Naive thymus-derived CD4-positive, alpha-beta T cell (primary cell): ENCODE data around the gene MICAL3. TPM values are rescaled to one million over a fixed set of nuclear protein-coding genes. Genes with fewer than 3 reads are reported as not detected.

ENCODE experiments used
- ATAC-seq: fragments of 150-1000 bp; cut with Tn5 transposase; 2 replicates; pipeline ENCODE4 v1.10.0; 2021; ENCODE audit warnings: mild to moderate bottlenecking, moderate library complexity
- CTCF ChIA-PET: fragments of 350-600 bp; sonication (Branson Sonifier 250); formaldehyde crosslinking; loops from one replicate; lab custom pipeline; 2021; ENCODE audit warnings: antibody characterized with exemption; lab: Charles Lee
- POLR2A ChIA-PET: fragments of 350-600 bp; sonication (Branson Sonifier 250); formaldehyde crosslinking; loops from one replicate; lab custom pipeline; 2021; ENCODE audit warnings: antibody characterized with exemption, inconsistent platforms; lab: Charles Lee
- DNase-seq, 9 donors: peaks; one replicate each; pipeline versions ENCODE4 v3.0.0 to v3.0.0-alpha.2; 2020 to 2022; ENCODE audit warnings: mixed read lengths in 1 of 9
- H3K27ac ChIP-seq: one replicate; pipeline ENCODE4 v1.7.0; 2013; ENCODE audit warnings: mild to moderate bottlenecking, low read depth, low read length, moderate library complexity
- H3K27me3 ChIP-seq, 2 donors: one replicate each; pipeline ENCODE4 v1.7.0; 2013; ENCODE audit warnings: low read length in 2 of 2, mild to moderate bottlenecking in 2 of 2, moderate library complexity in 2 of 2; ENCODE audit not compliant: control insufficient read depth in 2 of 2, insufficient read depth in 2 of 2
- H3K36me3 ChIP-seq, 3 experiments: 1 replicate in 2 of 3; 2 replicates in 1 of 3; pipeline ENCODE4 v1.7.0; 2013; ENCODE audit warnings: low read length in 3 of 3, mild to moderate bottlenecking in 3 of 3, moderate library complexity in 1 of 3; ENCODE audit not compliant: insufficient read depth in 3 of 3, control insufficient read depth in 2 of 3
- H3K4me1 ChIP-seq, 2 donors: one replicate each; pipeline ENCODE4 v1.7.0; 2013; ENCODE audit warnings: low read length in 2 of 2, mild to moderate bottlenecking in 2 of 2, moderate library complexity in 1 of 2; ENCODE audit not compliant: control insufficient read depth in 2 of 2, insufficient read depth in 2 of 2
- H3K4me3 ChIP-seq: 2 replicates; pipeline ENCODE4 v1.7.0; 2013; ENCODE audit warnings: mild to moderate bottlenecking, low read length
- H3K9me3 ChIP-seq, 3 experiments: 1 replicate in 2 of 3; 2 replicates in 1 of 3; pipeline ENCODE4 v1.7.0; 2013; ENCODE audit warnings: low read length in 3 of 3; ENCODE audit not compliant: control insufficient read depth in 2 of 3
- H3K27ac Mint-ChIP-seq, 9 donors: one replicate each; pipeline ENCODE4 v1.8.0; 2020 to 2022; ENCODE audit warnings: mixed read lengths in 9 of 9, mild to moderate bottlenecking in 8 of 9, moderate library complexity in 5 of 9, inconsistent platforms in 2 of 9
- H3K27me3 Mint-ChIP-seq, 5 donors: one replicate each; pipeline ENCODE4 v1.8.0; 2021 to 2022; ENCODE audit warnings: mixed read lengths in 5 of 5, mild to moderate bottlenecking in 1 of 5
- H3K36me3 Mint-ChIP-seq, 5 donors: one replicate each; pipeline ENCODE4 v1.8.0; 2020 to 2022; ENCODE audit warnings: mixed read lengths in 5 of 5, mild to moderate bottlenecking in 3 of 5, inconsistent platforms in 1 of 5
- H3K4me1 Mint-ChIP-seq, 7 donors: one replicate each; pipeline ENCODE4 v1.8.0; 2020 to 2022; ENCODE audit warnings: mixed read lengths in 7 of 7, mild to moderate bottlenecking in 3 of 7, inconsistent platforms in 1 of 7
- H3K4me3 Mint-ChIP-seq, 10 donors: one replicate each; pipeline ENCODE4 v1.8.0; 2020 to 2022; ENCODE audit warnings: mild to moderate bottlenecking in 10 of 10, mixed read lengths in 10 of 10, moderate library complexity in 6 of 10, inconsistent platforms in 2 of 10
- H3K9me3 Mint-ChIP-seq, 11 donors: one replicate each; pipeline ENCODE4 v1.8.0; 2020 to 2022; ENCODE audit warnings: mixed read lengths in 11 of 11, mild to moderate bottlenecking in 4 of 11, inconsistent platforms in 1 of 11, moderate library complexity in 1 of 11
- intact Hi-C, 2 donors: fragments of 100-400 bp; cut with micrococcal nuclease; formaldehyde crosslinking; loops; one replicate each; pipeline ENCODE4 v1.15.1; 2023
- polyA plus RNA-seq, 2 donors: library from polyadenylated mRNA; unstranded; fragments of 300-500 nt; fragmentation: Illumina TruSeq; gene quantifications; one replicate each; pipeline ENCODE4 v1.2.3, GENCODE V29; 2021
- total RNA-seq, 6 experiments: library from RNA in 5 of 6; stranded (reverse) in 5 of 6; gene quantifications; 1 replicate in 5 of 6; 2 replicates in 1 of 6; pipeline ENCODE4 v1.2.3 and lab custom pipeline; 2021 to 2026

Gene MICAL3
- total and polyA plus RNA-seq, 7 experiments from 2014 or later: 0.28 to 43.9 (median 11.4) TPM

DNA sequence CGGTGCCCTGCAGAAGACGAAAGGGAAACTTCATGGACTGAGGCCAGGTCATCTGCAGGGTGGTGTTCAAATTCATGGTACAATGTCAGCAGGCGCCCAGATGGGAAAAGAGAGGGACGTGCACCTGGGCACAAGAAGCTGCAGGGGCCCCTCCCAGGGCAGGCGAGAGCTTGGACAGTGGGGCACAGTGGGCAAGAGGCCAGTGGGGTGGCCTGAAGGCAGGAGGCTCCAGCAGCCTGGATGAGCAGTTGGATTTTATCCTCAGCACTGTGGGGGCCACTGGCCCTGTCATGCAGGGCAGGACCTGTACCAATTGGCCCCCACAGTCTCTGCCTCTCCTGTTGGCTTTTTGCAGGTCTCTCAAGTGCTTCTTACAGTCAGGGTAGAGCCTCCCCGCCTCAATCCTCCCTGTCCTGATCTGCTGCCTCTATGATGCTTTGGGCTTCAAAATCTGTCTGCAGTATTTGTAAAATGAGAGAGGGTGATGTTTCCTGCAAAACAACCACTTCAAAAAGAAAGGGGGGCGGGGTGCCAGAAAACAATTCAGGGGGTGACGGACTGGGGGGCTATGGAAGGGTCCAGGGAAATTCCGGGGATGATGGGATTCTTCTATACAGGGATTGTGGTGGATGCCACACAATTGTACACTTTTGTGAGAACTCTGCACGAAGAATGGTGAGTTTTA lies 248.4 kb downstream of the MICAL3 start:
- CTCF ChIA-PET: interaction anchor here (2.2 kb wide), 1 partner anchor 10 kb away, joined by 13 read pairs; no protein-coding TSS in a partner anchor
- Histone ChIP-seq H3K27ac (peak overlapping the region; percentile 88), H3K9me3 (no peaks in the 10 kb centered on the region), H3K4me1 (peaks cover 63 to 81% of the 10 kb centered on the region in 2 donors), H3K27me3 (no peaks in the 10 kb centered on the region), H3K36me3 (no peaks in the 10 kb centered on the region), H3K4me3 (no peak overlapping the region)
- Mint-ChIP-seq H3K27me3 (peaks cover 0 to 4% (median 0%) of the 10 kb centered on the region in 5 donors), H3K4me1 (peaks cover 53 to 91% (median 72%) of the 10 kb centered on the region in 7 donors), H3K9me3 (peaks cover 0 to 2% (median 0%) of the 10 kb centered on the region in 11 donors), H3K4me3 (peak overlapping the region; percentile 68 to 97 (median 86)), H3K27ac (peak overlapping the region; percentile 87 to 99 (median 96)), H3K36me3 (peaks cover 0 to 16% (median 7%) of the 10 kb centered on the region in 5 donors)
- POLR2A ChIA-PET: interaction anchor here (0.7 to 1.0 kb wide), 2 partner anchors 11 to 47 kb away, joined by 3 to 5 read pairs; no protein-coding TSS in a partner anchor
- intact Hi-C loops: loop anchor here (1.0 to 5.0 kb wide), 5 partner anchors 33 to 619 kb away; partner anchors contain the start of genes BCL2L13 (in 2 of the 2), ATP6V1E1 (in 1 of the 2) and HDHD5 (in 1 of the 2)
- no peak for ATAC-seq
- DNase-seq: peak in 5 of 9 donors; percentile 45 to 53 (median 47)

DNA sequence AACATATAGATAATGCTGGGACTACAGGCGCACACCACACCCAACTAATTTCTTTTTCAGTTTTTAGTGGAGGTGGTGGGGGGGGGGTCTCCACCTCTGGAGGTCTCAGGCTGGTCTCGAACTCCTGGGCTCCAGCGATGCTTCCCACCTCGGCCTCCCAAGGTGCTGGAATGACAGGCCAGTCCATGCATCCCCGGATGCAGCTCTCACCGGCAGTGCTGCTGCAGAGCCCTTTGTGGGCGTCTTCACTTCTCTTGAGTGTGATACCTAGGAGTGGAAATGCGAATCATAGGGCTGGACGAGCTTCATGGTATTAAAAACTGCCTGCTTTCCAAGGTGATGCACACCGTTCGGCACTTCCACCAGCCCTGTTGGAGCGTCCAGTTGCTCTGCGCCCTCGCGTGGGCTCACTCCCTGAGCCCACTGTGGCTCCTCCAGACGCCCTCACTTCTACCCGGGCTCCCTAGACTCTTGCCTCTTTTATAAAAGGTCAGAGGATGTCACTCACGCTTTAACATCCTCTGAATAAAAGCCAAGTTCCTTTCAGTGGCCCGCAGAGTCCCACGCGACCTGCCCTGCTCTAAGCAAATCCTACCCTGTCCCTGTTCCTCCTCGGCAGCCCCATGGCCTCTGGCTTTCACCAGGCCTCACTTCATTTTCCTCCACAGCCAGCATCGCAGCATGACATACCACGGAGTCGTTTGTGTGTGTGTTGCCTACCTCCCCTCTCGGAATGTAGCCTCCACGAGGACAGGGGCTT lies 249.3 kb downstream of the MICAL3 start:
- Mint-ChIP-seq H3K27me3 (peaks cover 0 to 6% (median 0%) of the 10 kb centered on the region in 5 donors), H3K9me3 (peaks cover 0 to 2% (median 0%) of the 10 kb centered on the region in 11 donors), H3K4me1 (peaks cover 57 to 91% (median 70%) of the 10 kb centered on the region in 7 donors), H3K27ac (peak overlapping the region; percentile 87 to 99 (median 96)), H3K4me3 (peak overlapping the region; percentile 68 to 97 (median 86)), H3K36me3 (peaks cover 0 to 16% (median 7%) of the 10 kb centered on the region in 5 donors)
- DNase-seq (no peak), ATAC-seq (no peak)
- H3K27ac ChIP-seq: peak overlapping the region; percentile 88
- CTCF ChIA-PET: interaction anchor here (1.2 kb wide), 1 partner anchor 10 kb away, joined by 3 read pairs; no protein-coding TSS in a partner anchor
- H3K27me3 ChIP-seq: no peaks in the 10 kb centered on the region
- intact Hi-C loops: loop anchor here (1.0 to 5.0 kb wide), 4 partner anchors 136 to 688 kb away; partner anchors contain the start of genes BCL2L13 (in 1 of the 2) and HDHD5 (in 1 of the 2)
- POLR2A ChIA-PET: interaction anchor here (0.7 to 2.3 kb wide), 4 partner anchors 9 to 305 kb away, joined by 3 to 7 read pairs (median 3); partner anchors contain the start of gene BCL2L13
- no peaks in the 10 kb centered on the region for H3K9me3 ChIP-seq
- peaks cover 58 to 75% of the 10 kb centered on the region in 2 donors for H3K4me1 ChIP-seq
- H3K36me3 ChIP-seq: no peaks in the 10 kb centered on the region
- peak overlapping the region; percentile 54 for H3K4me3 ChIP-seq

DNA sequence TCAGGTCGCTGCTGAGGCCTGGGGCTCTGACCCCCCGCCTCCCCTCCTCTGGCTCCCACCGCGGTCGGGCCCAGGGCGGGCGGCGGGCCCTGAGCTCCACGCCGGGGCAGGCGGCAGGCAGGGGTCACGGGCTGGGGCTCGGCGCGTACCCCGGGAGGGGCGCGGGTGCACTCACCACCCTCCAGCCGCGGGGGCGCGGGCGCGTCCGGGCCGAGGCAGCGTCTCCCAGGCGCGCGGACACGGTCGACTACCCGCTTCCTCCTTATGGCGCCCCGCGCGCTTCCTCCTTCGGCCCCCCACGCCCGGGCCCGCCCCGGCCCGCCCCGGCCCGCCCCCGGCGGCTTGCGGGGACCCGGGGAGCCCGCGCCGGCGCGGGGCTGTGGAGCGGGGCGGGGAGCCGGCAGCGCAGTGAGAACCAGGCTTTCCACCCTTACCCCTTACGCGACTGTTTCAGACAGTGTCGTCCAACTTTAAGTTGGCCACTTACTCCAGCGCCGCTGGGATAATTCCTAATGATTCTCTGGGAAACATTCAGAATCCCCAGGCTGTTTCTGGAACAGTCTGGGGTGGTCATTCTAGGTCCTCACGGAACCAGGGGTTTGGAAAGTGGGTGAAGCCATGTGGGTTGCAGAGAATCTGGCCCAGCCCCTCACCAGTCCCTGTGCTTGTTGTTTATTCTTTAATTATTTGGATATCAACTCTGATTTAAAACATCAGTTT lies 250.0 kb downstream of the MICAL3 start, which contains the start of gene BID:
BID (minus strand) TSS at position 264 of the 720 bp plus-strand sequence. CDS start 24,353 bp downstream, outside the sequence.
- peak within 1 kb of the TSS; percentile 64 for H3K4me3 ChIP-seq
- H3K27me3 Mint-ChIP-seq: peaks cover 0 to 8% (median 0%) of the 10 kb centered on the region in 5 donors
- peak in 6 of 9 donors; percentile 25 to 58 (median 41) for DNase-seq
- H3K4me1 ChIP-seq: peaks cover 51 to 69% of the 10 kb centered on the region in 2 donors
- H3K36me3 ChIP-seq: no peaks in the 10 kb centered on the region
- intact Hi-C loops: loop anchor here (2.0 to 5.0 kb wide), 2 partner anchors 136 to 687 kb away; partner anchors contain the start of gene BCL2L13 (in 1 of the 2)
- H3K36me3 Mint-ChIP-seq: peaks cover 0 to 10% (median 4%) of the 10 kb centered on the region in 5 donors
- ATAC-seq: peak; percentile 55
- H3K27ac ChIP-seq: peak within 1 kb of the TSS; percentile 88
- H3K27ac Mint-ChIP-seq: peak within 1 kb of the TSS; percentile 87 to 99 (median 96)
- no peaks in the 10 kb centered on the region for H3K9me3 ChIP-seq
- peak within 1 kb of the TSS; percentile 76 to 97 (median 92) for H3K4me3 Mint-ChIP-seq
- ChIA-PET POLR2A (interaction anchor here (0.7 to 2.3 kb wide), 4 partner anchors 9 to 305 kb away, joined by 3 to 7 read pairs (median 3); partner anchors contain the start of gene BCL2L13), CTCF (interaction anchor here (1.2 to 2.4 kb wide), 3 partner anchors 11 to 32 kb away, joined by 3 to 12 read pairs (median 9); no protein-coding TSS in a partner anchor)
- peaks cover 54 to 87% (median 67%) of the 10 kb centered on the region in 7 donors for H3K4me1 Mint-ChIP-seq
- H3K27me3 ChIP-seq: no peaks in the 10 kb centered on the region
- no peaks in the 10 kb centered on the region for H3K9me3 Mint-ChIP-seq

DNA sequence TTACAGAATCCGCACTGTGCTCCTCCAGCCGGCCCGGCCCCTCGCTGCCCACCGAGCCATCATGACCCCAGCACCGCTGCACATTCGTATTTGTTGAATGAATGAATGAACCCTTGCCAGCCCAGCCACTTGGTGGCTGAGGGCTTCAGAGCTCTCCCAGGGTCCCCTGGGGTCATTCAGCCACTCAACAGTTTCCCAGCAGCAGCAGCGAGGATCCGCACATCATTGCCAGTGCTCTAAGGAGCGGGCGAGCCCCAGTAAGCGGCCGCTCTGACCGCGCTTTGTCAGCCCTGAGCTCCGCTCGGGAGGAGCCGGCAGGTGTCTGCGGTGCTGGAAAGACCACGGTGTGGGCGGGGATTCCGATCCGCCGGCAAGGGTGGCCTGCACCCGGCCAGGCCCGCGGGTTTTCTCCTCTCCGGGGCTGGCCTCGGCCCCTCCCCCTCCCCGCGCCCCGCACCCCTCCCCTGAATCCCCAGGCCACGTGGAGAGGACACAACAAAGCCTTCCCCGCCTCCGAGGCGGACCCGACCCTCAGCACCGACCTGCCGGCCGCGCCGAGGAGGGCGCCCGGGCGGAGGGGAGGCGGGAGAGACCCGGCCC lies 250.7 kb downstream of the MICAL3 start:
- H3K4me3 Mint-ChIP-seq: peak overlapping the region; percentile 76 to 95 (median 90)
- H3K27ac ChIP-seq: peak overlapping the region; percentile 69
- H3K9me3 Mint-ChIP-seq: no peaks in the 10 kb centered on the region
- H3K4me1 Mint-ChIP-seq: peaks cover 48 to 81% (median 61%) of the 10 kb centered on the region in 7 donors
- DNase-seq (peak in 5 of 9 donors; percentile 39 to 76 (median 41)), ATAC-seq (peak; percentile 40)
- H3K27me3 Mint-ChIP-seq: peaks cover 0 to 8% (median 0%) of the 10 kb centered on the region in 5 donors
- H3K36me3 Mint-ChIP-seq: peaks cover 0 to 7% (median 0%) of the 10 kb centered on the region in 5 donors
- CTCF ChIA-PET: interaction anchor here (2.4 kb wide), 2 partner anchors 12 to 31 kb away, joined by 9 to 12 read pairs; no protein-coding TSS in a partner anchor
- H3K4me3 ChIP-seq: peak overlapping the region; percentile 64
- H3K4me1 ChIP-seq: peaks cover 46 to 63% of the 10 kb centered on the region in 2 donors
- intact Hi-C loops: loop anchor here (2.0 to 5.0 kb wide), 2 partner anchors 135 to 686 kb away; partner anchors contain the start of gene BCL2L13 (in 1 of the 2)
- no peaks in the 10 kb centered on the region for H3K36me3 ChIP-seq
- H3K9me3 ChIP-seq: no peaks in the 10 kb centered on the region
- POLR2A ChIA-PET: interaction anchor here (1.1 to 2.3 kb wide), 3 partner anchors 9 to 135 kb away, joined by 3 to 7 read pairs (median 4); partner anchors contain the start of gene BCL2L13
- no peaks in the 10 kb centered on the region for H3K27me3 ChIP-seq
- peak overlapping the region in 8 of 9 donors; percentile 72 to 93 (median 82) for H3K27ac Mint-ChIP-seq

DNA sequence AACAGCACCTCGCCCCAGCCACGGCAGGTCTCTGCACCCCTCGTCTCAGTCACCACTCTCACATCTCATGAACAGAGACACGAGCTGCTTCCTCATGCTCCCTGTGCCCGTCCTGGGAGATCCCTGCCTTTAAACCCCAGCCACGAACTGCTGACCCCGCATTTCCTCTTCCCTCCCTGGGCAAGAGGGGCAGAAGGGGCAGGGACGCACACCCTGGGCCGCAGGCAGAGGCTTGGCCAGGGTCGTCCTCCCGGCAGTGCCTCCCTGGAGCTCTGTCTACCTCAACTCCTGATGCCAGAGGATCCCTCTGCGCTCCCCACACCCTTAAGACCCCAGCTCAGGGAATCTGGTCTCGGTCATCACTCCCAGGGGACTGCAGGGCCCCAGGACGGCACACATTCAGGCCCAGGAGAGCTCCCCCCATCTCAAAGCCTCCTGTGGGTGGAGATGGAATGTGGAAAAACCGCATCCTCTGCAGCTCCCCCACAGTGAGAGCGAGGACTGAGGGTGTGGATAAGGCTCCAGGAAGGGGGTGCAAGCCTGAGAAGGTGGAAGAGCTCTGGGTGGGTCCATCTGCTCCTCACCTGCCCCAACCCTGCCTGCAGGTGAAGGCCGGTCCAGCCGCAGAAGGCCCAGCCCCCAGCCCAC lies 251.3 kb downstream of the MICAL3 start:
- H3K36me3 Mint-ChIP-seq: peaks cover 0 to 7% (median 0%) of the 10 kb centered on the region in 5 donors

More for the DNA sequence above, 251.3 kb downstream of the MICAL3 start:
- Histone ChIP-seq H3K27me3 (no peaks in the 10 kb centered on the region), H3K4me1 (peaks cover 41 to 58% of the 10 kb centered on the region in 2 donors), H3K27ac (peak overlapping the region; percentile 69), H3K36me3 (no peaks in the 10 kb centered on the region), H3K9me3 (no peaks in the 10 kb centered on the region), H3K4me3 (peak overlapping the region; percentile 64)
- H3K9me3 Mint-ChIP-seq: no peaks in the 10 kb centered on the region
- DNase-seq (no peak), ATAC-seq (no peak)
- POLR2A ChIA-PET: interaction anchor here (1.3 to 2.3 kb wide), 2 partner anchors 10 to 134 kb away, joined by 4 to 7 read pairs; partner anchors contain the start of gene BCL2L13
- peaks cover 46 to 80% (median 60%) of the 10 kb centered on the region in 7 donors for H3K4me1 Mint-ChIP-seq
- CTCF ChIA-PET: interaction anchor here (0.6 to 2.4 kb wide), 4 partner anchors 12 to 66 kb away, joined by 3 to 12 read pairs (median 6); no protein-coding TSS in a partner anchor
- peaks cover 0 to 8% (median 0%) of the 10 kb centered on the region in 5 donors for H3K27me3 Mint-ChIP-seq
- peak overlapping the region; percentile 76 to 95 (median 90) for H3K4me3 Mint-ChIP-seq
- intact Hi-C loops: loop anchor here in 1 of 2 donors (5.0 kb wide), 1 partner anchor 686 kb away; no protein-coding TSS in a partner anchor
- H3K27ac Mint-ChIP-seq: peak overlapping the region in 8 of 9 donors; percentile 72 to 93 (median 82)
